Psoas muscle (tissue), 8 donors: ENCODE data around the gene IL1RAPL1. TPM values are rescaled to one million over a fixed set of nuclear protein-coding genes. Genes with fewer than 3 reads are reported as not detected.

Source experiments
- ATAC-seq, 4 donors: fragments of 200-7000 bp; cut with Tn5 transposase; one replicate each; pipeline ENCODE4 v1.9.1; 2020; ENCODE audit warnings: moderate library complexity in 3 of 4, mild to moderate bottlenecking in 2 of 4
- DNase-seq, 2 donors: peaks; one replicate each; pipeline ENCODE4 v3.0.0-alpha.2; 2020
- H3K27ac ChIP-seq: fragments of 200-600 bp; one replicate; pipeline ENCODE4 v1.8.0; 2022
- H3K27me3 ChIP-seq, 3 donors: fragments of 200-600 bp in 1 of 3; one replicate each; pipeline versions ENCODE4 v1.6.1 to v1.8.0; 2013 to 2022; ENCODE audit warnings: low read length in 2 of 3, mild to moderate bottlenecking in 2 of 3, moderate library complexity in 1 of 3; ENCODE audit not compliant: insufficient read depth in 3 of 3
- H3K36me3 ChIP-seq, 2 donors: fragments of 200-600 bp in 1 of 2; one replicate each; pipeline versions ENCODE4 v1.6.1 to v1.8.0; 2013 to 2022; ENCODE audit warnings: low read depth in 1 of 2, mild to moderate bottlenecking in 1 of 2, moderate library complexity in 1 of 2; ENCODE audit not compliant: insufficient read depth in 1 of 2
- H3K4me1 ChIP-seq: fragments of 200-600 bp; one replicate; pipeline ENCODE4 v1.8.0; 2022
- H3K4me3 ChIP-seq: fragments of 200-600 bp; one replicate; pipeline ENCODE4 v1.8.0; 2022; ENCODE audit warnings: mild to moderate bottlenecking
- H3K9me3 ChIP-seq: fragments of 200-600 bp; one replicate; pipeline ENCODE4 v1.8.0; 2022
- CTCF ChIP-seq: fragments of 200-600 bp; IDR thresholded peaks from one replicate; pipeline ENCODE4 v1.8.0; 2022; ENCODE audit warnings: antibody characterized with exemption
- WGBS, 3 donors: extraction: QIAGEN DNeasy Blood & Tissue Kit; methylation state at CpG; one replicate each; pipeline versions ENCODE4 v1.1.6 to v1.1.7; 2013; 5-methylcytosine and 5-hydroxymethylcytosine counted together
- intact Hi-C, 2 donors: fragments of 100-400 bp; cut with DNase I; formaldehyde crosslinking; loops; one replicate each; pipeline versions ENCODE4 v1.11.0 to v1.14.2; 2022
- polyA plus RNA-seq, 3 donors: library from polyadenylated mRNA; stranded (reverse); fragments of 200-250 nt; gene quantifications; one replicate each; pipeline ENCODE4 v1.2.3, GENCODE V29; 2013
- total RNA-seq, 4 donors: library from RNA; stranded (reverse); fragmentation: NEBNext Ultra II Directional in 2 of 4; extraction: Animal tissue kit (Norgen Biotek cat#: 25700) in 2 of 4; gene quantifications; one replicate each; pipeline versions ENCODE4 v1.2.1 to v1.2.4, GENCODE V29; 2021 to 2023
- donor health status: healthy with polysubstance abuse.
- donor health status: DM: no; HTN: no; CAD: no; lungs with moderate emphysema.
- donor health status: Bipolar disorder and iron deficiency.
- donor health status: healthy.
- donor health status: DM: yes; HTN: yes; CAD: no.
- donor health status: DM: no; HTN: no; CAD: no.
- donor health status: DM: no; HTN: no; CAD: no.
- donor health status: DM: yes; HTN: yes; CAD: no.

IL1RAPL1 gene
- total and polyA plus RNA-seq, 7 donors, result 0.04 to 0.50 (median 0.19) TPM; not detected in 1

- Histone ChIP-seq H3K9me3 (no peaks in the 10 kb centered on the region), H3K4me1 (no peaks in the 10 kb centered on the region), H3K27me3 (peaks cover 0 to 3% (median 0%) of the 10 kb centered on the region in 3 donors), H3K4me3 (no peak overlapping the region), H3K27ac (no peak overlapping the region), H3K36me3 (no peaks in the 10 kb centered on the region)
- WGBS, 3 donors, result 35 to 64% (median 60%) methylated on average over 1 of the region's 1 CpG
- intact Hi-C loops, result no loop called here
- no peak for DNase-seq
- ATAC-seq, result no peak
- no peak for TF ChIP-seq CTCF
Measured at GRCh38 chrX:29724316-29724715, 1137.1 kb downstream of the IL1RAPL1 start.

- Histone ChIP-seq H3K4me1 (no peaks in the 10 kb centered on the region), H3K9me3 (no peaks in the 10 kb centered on the region), H3K36me3 (no peaks in the 10 kb centered on the region), H3K4me3 (no peak overlapping the region), H3K27ac (no peak overlapping the region), H3K27me3 (peaks cover 0 to 6% (median 0%) of the 10 kb centered on the region in 3 donors)
- DNase-seq (no peak), ATAC-seq (no peak)
- TF ChIP-seq CTCF, result no peak
- WGBS, 3 donors, result 56 to 75% (median 62%) methylated on average over 2 of the region's 2 CpGs
- intact Hi-C loops, result no loop called here
Measured at GRCh38 chrX:29726811-29727210, 1139.6 kb downstream of the IL1RAPL1 start.

- Histone ChIP-seq H3K27me3 (peaks cover 0 to 3% (median 0%) of the 10 kb centered on the region in 3 donors), H3K36me3 (no peaks in the 10 kb centered on the region), H3K9me3 (no peaks in the 10 kb centered on the region), H3K4me1 (no peaks in the 10 kb centered on the region), H3K27ac (no peak overlapping the region), H3K4me3 (no peak overlapping the region)
- no peak for DNase-seq
- TF ChIP-seq CTCF, result no peak
- intact Hi-C loops, result no loop called here
- ATAC-seq, result no peak
- WGBS, 3 donors, result 83 to 96% (median 92%) methylated on average over 2 of the region's 2 CpGs
Measured at GRCh38 chrX:29728639-29729038, 1141.4 kb downstream of the IL1RAPL1 start.

- Histone ChIP-seq H3K27ac (no peak overlapping the region), H3K4me3 (no peak overlapping the region), H3K9me3 (no peaks in the 10 kb centered on the region), H3K27me3 (no peaks in the 10 kb centered on the region), H3K4me1 (no peaks in the 10 kb centered on the region), H3K36me3 (no peaks in the 10 kb centered on the region)
- intact Hi-C loops, result no loop called here
- ATAC-seq, result no peak
- DNase-seq, result no peak
- WGBS, 3 donors, result 72 to 92% (median 79%) methylated on average over 2 of the region's 2 CpGs
- no peak for TF ChIP-seq CTCF
Measured at GRCh38 chrX:29744966-29745365, 1157.7 kb downstream of the IL1RAPL1 start.

GRCh38 chrX:29746326-29746725 is 1159.1 kb downstream of the IL1RAPL1 start:
- ATAC-seq (no peak), DNase-seq (no peak)
- H3K9me3 ChIP-seq, result no peaks in the 10 kb centered on the region
- no peak overlapping the region for H3K27ac ChIP-seq
- no peaks in the 10 kb centered on the region for H3K4me1 ChIP-seq
- 77 to 95% (median 83%) methylated on average over 4 of the region's 4 CpGs for WGBS, 3 donors
- H3K4me3 ChIP-seq, result no peak overlapping the region
- intact Hi-C loops, result no loop called here
- H3K27me3 ChIP-seq, result no peaks in the 10 kb centered on the region
- no peak for TF ChIP-seq CTCF
- no peaks in the 10 kb centered on the region for H3K36me3 ChIP-seq
